Muscle layer of duodenum (tissue), 2 donors: ENCODE data around the gene SNCAIP.
"Not testable (repeated sequence)": the region's sequence is repeated elsewhere in the genome, so short reads cannot be mapped to it uniquely, and the experiment has no call there.

ENCODE experiments used
- H3K27ac ChIP-seq: one replicate; pipeline ENCODE4 v1.7.0; 2013; ENCODE audit warnings: mild to moderate bottlenecking, low read length
- H3K27me3 ChIP-seq: one replicate; pipeline ENCODE4 v1.7.0; 2013; ENCODE audit warnings: low read depth, mild to moderate bottlenecking, control low read depth, low read length
- H3K36me3 ChIP-seq, 2 donors: one replicate each; pipeline ENCODE4 v1.7.0; 2013; ENCODE audit warnings: low read length in 2 of 2, control low read depth in 1 of 2, mild to moderate bottlenecking in 1 of 2; ENCODE audit not compliant: insufficient read depth in 2 of 2, control insufficient read depth in 1 of 2
- H3K4me1 ChIP-seq, 2 donors: one replicate each; pipeline ENCODE4 v1.7.0; 2013; ENCODE audit warnings: low read length in 2 of 2, mild to moderate bottlenecking in 2 of 2, control low read depth in 1 of 2, moderate library complexity in 1 of 2; ENCODE audit not compliant: insufficient read depth in 2 of 2, control insufficient read depth in 1 of 2
- H3K4me3 ChIP-seq, 2 donors: one replicate each; pipeline ENCODE4 v1.7.0; 2013; ENCODE audit warnings: low read length in 2 of 2, low read depth in 1 of 2, mild to moderate bottlenecking in 1 of 2
- H3K9me3 ChIP-seq, 2 donors: one replicate each; pipeline ENCODE4 v1.7.0; 2013; ENCODE audit warnings: low read length in 2 of 2, control low read depth in 1 of 2, mild to moderate bottlenecking in 1 of 2; ENCODE audit not compliant: control insufficient read depth in 1 of 2
- donor health status: healthy.

SNCAIP gene

DNA sequence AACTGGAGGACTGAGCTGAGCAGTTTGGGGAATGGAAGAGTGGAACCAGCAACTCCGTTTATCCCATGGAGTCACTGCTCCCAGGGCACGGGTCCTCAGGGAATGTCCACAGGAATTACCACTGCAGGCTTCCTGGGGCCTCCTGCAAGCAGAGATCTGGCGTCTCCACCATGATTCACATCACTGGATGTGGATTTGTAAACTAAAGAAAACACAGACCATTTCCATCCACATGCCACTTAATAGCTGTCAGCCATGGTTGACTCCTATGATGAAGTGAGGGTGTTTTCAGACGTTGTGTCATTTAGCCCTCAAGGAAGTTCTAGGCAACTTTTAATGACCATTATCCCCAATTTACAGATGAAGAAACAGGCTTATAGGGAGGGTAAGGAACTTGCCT, 30.2 kb downstream of the SNCAIP start:
- H3K36me3 ChIP-seq = no peaks in the 10 kb centered on the region

DNA sequence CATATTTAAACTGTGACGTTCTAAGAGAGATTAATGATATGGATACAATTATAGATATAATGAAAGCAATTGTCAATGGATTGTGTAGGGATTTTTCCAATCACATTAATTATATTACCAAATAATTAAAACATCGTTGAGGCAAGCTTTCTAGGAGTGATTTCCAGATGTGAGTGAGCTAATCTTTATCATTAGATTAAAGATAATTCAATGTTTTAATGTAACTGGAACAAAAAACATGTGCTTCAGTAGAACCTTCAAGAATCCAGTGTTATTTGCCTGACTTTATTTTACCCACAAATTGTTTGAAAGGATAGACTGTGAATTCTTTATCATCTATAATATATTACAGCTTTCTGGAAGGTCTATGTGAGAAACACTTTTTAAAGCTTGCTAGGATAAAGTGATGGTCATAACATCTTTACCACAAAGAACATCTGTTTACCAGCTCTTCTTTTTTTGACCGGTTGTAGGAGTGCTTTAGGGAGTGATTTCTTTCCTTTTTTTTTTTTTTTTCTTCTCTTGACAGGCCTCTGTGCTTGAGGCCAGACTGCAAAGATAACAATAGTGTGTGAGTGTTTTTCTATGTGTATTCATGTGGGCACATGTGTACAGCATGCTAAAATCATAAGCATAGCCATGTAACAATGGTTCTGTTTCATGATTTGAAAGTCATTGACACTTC, 35.0 kb downstream of the SNCAIP start:
- no peak overlapping the region for H3K4me3 ChIP-seq
- no peaks in the 10 kb centered on the region for H3K4me1 ChIP-seq
- H3K27me3 ChIP-seq = no peaks in the 10 kb centered on the region
- H3K27ac ChIP-seq = no peak overlapping the region
- no peaks in the 10 kb centered on the region for H3K36me3 ChIP-seq
- H3K9me3 ChIP-seq = no peaks in the 10 kb centered on the region

More for the DNA sequence above, 30.2 kb downstream of the SNCAIP start:
- H3K27me3 ChIP-seq = no peaks in the 10 kb centered on the region
- H3K9me3 ChIP-seq = no peaks in the 10 kb centered on the region
- H3K27ac ChIP-seq = no peak overlapping the region
- no peak overlapping the region for H3K4me3 ChIP-seq
- no peaks in the 10 kb centered on the region for H3K4me1 ChIP-seq

DNA sequence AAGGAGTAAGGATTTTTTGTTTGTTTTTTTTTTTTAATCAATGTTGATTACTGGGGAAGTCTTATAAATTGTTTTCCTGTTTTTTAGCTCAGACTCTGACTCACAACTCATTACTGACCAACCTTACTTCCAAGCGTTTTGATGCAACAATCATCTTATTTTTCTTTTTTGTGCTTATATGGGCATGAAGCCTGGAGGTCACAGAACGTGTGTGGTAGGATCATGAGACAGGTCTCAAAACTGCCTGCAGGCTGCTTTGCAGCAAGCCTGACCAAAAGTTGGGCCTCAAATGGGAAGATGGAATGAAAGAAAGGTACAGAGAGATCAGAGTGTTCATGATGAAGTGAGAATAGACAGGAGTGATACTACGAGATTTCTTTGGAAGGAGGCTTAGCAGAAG, 38.5 kb downstream of the SNCAIP start:
- H3K27me3 ChIP-seq = no peaks in the 10 kb centered on the region
- no peak overlapping the region for H3K27ac ChIP-seq
- no peaks in the 10 kb centered on the region for H3K36me3 ChIP-seq
- H3K9me3 ChIP-seq = no peaks in the 10 kb centered on the region
- H3K4me3 ChIP-seq = no peak overlapping the region
- no peaks in the 10 kb centered on the region for H3K4me1 ChIP-seq

DNA sequence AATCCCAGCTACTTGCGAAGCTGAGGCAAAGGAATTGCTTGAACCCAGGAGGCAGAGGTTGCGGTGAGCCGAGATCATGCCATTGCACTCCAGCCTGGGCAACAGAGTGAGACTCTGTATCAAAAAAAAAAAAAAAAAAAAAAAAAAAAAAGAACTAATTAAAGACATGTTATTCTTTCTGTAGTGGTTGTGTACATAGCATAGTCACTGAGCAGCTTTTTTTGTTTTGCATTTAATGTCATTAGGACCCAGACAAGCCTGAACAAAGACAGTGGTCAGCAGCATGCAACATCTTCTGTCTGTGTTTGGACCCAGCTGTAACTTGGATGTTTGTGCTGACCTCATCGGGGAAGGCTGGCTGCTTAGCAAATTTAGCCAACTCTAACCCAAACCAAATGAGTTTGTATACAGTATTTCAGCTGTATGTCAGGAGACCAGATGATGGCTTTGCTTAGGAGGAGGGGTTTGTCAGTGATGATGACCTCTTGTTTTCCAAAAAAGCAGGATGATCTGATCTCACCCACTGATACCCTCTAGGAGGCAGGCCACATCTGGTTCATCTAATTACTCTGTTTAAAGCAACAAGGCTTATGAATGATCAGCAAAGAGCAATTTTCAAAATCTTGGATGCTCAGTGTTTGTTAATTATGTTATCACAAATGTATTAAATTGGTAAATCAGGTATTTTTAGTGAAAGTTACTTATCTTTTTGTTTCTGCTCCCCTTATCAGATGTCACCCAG, 39.5 kb downstream of the SNCAIP start:
- H3K27ac ChIP-seq = no peak overlapping the region
- no peak overlapping the region for H3K4me3 ChIP-seq

DNA sequence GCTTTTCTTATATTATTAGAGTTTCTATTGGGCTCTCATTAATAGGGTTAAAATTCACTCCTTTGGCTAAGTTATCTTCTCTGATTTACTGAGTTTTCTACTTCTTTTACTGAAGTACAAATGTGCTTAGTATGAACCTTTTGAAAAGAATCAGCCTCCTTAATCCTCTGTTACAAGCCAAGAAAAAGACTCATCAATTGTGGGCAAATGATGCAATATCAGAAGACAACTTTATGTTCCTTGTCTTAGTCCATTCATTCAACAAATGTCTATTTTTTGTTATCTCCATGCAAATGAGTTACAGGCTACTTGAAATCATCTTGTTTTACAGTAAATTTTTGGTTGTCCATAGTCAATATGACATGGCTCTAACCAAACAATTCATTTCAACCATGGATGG, 40.3 kb downstream of the SNCAIP start:
- Histone ChIP-seq H3K4me3 (no peak overlapping the region), H3K27ac (no peak overlapping the region), H3K4me1 (no peaks in the 10 kb centered on the region), H3K9me3 (no peaks in the 10 kb centered on the region), H3K27me3 (no peaks in the 10 kb centered on the region), H3K36me3 (no peaks in the 10 kb centered on the region)

More for the DNA sequence above, 39.5 kb downstream of the SNCAIP start:
- H3K27me3 ChIP-seq = no peaks in the 10 kb centered on the region
- H3K4me1 ChIP-seq = no peaks in the 10 kb centered on the region
- H3K36me3 ChIP-seq = no peaks in the 10 kb centered on the region
- H3K9me3 ChIP-seq = no peaks in the 10 kb centered on the region

DNA sequence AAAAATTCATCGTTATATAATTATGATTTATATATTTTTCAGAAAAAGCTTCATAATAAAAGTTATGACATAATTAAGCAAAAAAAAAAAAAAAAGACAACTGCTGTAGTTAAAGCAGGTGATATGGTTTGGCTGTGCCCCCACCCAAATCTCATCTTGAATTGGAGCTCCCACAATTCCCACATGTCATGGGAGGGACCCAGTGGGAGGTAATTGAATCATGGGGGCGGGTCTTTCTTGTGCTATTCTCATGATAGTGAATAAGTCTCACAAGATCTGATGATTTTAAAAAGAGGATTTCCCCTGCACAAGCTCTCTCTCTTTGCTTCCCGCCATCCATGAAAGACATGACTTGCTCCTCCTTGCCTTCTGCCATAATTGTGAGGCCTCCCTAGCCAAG, 41.3 kb downstream of the SNCAIP start:
- not testable (repeated sequence) for H3K4me3 ChIP-seq, H3K27me3 ChIP-seq

DNA sequence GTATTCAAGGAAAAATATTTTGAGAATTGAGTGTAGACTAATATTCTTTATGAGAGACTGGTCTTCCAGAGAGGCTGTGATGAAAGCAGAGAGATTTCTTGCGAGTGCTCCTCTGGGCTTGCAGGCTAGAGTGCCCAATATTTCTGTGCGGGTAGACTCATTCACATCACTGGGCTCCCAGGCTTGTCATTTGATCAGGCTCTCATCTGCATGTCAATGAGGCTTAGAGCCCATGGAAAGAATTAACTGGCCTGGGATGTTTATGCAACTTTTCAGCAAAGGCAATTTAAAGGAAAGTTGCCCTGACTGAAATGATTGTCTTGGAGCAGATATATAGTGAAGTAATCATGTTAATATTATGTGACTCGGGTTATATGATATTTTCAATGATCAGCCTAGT, 42.3 kb downstream of the SNCAIP start:
- Histone ChIP-seq H3K27ac (no peak overlapping the region), H3K4me3 (no peak overlapping the region), H3K4me1 (no peaks in the 10 kb centered on the region), H3K9me3 (no peaks in the 10 kb centered on the region), H3K36me3 (no peaks in the 10 kb centered on the region), H3K27me3 (no peaks in the 10 kb centered on the region)

More for the DNA sequence above, 41.3 kb downstream of the SNCAIP start:
- H3K27ac ChIP-seq, H3K9me3 ChIP-seq, H3K36me3 ChIP-seq, H3K4me1 ChIP-seq: not testable (repeated sequence)

DNA sequence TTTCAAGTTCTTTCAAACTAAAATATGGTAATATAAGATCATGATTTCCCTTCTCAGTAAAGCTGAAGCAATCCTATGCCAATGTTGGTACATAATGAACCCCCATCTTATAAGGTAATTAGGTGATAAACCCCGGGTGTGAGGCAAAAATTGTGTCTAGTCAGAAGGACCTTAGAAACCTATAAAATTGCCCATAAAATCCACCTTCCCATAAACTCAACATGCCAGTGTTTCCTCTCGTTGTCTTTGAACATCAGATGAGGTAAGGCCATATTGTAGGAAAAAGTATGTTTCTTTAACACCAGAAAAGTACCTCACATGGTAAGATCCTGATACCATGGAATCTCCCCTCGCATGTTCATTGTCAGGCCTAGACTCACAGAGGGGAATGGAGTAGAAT, 43.3 kb downstream of the SNCAIP start:
- Histone ChIP-seq H3K9me3 (no peaks in the 10 kb centered on the region), H3K27me3 (no peaks in the 10 kb centered on the region), H3K36me3 (no peaks in the 10 kb centered on the region), H3K27ac (no peak overlapping the region), H3K4me1 (no peaks in the 10 kb centered on the region), H3K4me3 (no peak overlapping the region)

DNA sequence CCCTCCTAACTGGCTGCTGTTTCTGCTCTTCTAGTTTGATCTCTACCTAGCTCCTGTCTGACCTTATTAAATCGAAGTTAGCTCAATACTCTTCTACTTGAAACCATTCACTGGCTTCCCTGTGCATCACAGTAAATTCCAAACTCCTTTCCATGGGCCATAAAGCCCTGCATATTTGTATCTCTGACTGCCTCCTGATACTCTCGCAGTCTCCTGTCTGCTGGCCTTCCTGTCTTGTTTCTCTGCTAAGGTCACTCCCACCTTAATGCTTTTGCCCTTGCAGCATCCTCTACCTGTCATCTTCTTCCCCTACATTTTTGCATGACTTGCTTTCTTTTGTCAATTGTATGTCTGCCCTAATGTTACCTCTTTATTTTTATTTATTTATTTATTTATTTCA, 44.8 kb downstream of the SNCAIP start:
- H3K4me1 ChIP-seq = no peaks in the 10 kb centered on the region
- H3K27ac ChIP-seq = no peak overlapping the region
- no peaks in the 10 kb centered on the region for H3K9me3 ChIP-seq
- H3K27me3 ChIP-seq = no peaks in the 10 kb centered on the region
- no peak overlapping the region for H3K4me3 ChIP-seq
- H3K36me3 ChIP-seq = no peaks in the 10 kb centered on the region

DNA sequence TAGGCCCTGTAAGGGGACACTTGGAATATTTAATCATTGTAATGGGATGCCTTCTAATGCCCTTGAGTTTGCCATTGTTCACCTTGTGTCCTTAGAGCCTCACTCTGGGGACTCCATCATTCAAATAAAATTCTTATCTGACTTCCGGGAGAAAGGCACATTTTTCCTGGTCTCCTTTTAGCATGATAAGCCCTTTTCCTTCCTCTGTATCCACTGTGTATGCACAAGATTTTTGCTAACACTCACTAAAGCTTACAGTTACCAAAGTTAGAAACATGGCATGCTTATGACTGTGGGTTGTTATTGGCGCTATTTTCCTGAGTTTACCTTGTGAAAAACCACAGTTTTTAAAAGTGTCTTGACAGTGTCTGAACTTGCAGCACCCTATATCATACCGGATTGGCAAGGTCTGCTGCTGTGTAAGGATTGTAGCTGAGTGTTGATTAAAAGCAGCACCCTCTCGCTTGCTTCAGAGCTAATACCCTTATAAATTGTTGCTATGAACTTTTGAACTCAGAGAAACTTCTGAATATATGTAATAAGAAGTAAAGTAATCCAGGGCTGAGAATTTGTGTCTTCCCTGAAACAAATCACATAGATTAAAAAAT, 46.4 kb downstream of the SNCAIP start:
- Histone ChIP-seq H3K27ac (no peak overlapping the region), H3K4me3 (no peak overlapping the region), H3K36me3 (no peaks in the 10 kb centered on the region), H3K4me1 (no peaks in the 10 kb centered on the region), H3K27me3 (no peaks in the 10 kb centered on the region), H3K9me3 (no peaks in the 10 kb centered on the region)

DNA sequence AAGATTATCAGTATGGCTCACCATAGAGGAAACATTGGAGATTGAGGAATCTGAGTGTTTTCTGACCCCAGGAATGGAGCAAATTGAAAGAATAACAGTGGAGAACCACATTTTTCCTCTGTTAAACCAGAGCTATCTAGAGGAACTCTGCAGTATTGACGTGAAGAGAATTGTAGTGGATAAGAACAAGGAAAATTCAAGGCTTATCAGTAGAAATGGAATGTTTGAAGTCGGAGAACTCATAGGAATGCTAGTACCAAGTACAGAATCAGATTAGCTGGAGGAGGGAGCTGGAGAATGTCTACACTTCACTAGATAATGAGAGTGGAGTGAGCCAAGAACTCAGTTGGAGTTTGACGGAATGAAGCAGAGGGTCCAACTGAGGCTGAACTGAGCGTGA, 50.3 kb downstream of the SNCAIP start:
- Histone ChIP-seq H3K27ac (no peak overlapping the region), H3K4me3 (no peak overlapping the region), H3K36me3 (no peaks in the 10 kb centered on the region), H3K27me3 (no peaks in the 10 kb centered on the region), H3K9me3 (no peaks in the 10 kb centered on the region), H3K4me1 (peaks cover 0 to 4% of the 10 kb centered on the region in 2 donors)
